HG03432 (cell line): ENCODE results near the gene ADAMTS5.

ENCODE experiments used
- ATAC-seq: cut with Tn5 transposase; IDR thresholded peaks from one replicate; pipeline ENCODE4 v1.9.1; 2021; ENCODE audit warnings: mild to moderate bottlenecking, moderate library complexity; ENCODE audit not compliant: unreplicated experiment

Gene ADAMTS5

GRCh38 chr21:26888931-26889330 lies 78.0 kb downstream of the ADAMTS5 start:
- no peak for ATAC-seq

DNA sequence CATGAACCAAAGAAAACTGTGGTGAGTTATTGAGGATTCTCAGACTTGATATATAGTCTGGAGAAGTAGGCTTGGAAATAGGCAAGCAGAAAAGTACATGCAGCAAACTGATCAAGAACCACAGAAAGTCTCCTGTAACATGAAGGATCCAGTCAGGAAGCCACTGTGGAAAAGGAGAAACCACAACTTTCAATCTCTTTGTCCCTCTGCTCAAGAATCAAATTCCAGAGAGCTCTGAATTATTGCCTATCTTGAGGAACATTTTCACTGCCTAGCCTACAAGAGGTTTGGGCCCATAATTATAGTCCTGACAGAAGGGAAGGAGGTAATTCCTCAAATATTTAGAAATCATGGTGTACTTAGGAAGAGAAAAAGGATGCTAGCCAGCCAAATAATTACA lies 78.6 kb downstream of the ADAMTS5 start:
- no peak for ATAC-seq

- no peak for ATAC-seq
These were observed 79.6 kb downstream of the ADAMTS5 start for GRCh38 chr21:26887251-26887650.

- no peak for ATAC-seq
These were observed 82.5 kb downstream of the ADAMTS5 start for GRCh38 chr21:26884436-26884835.

DNA sequence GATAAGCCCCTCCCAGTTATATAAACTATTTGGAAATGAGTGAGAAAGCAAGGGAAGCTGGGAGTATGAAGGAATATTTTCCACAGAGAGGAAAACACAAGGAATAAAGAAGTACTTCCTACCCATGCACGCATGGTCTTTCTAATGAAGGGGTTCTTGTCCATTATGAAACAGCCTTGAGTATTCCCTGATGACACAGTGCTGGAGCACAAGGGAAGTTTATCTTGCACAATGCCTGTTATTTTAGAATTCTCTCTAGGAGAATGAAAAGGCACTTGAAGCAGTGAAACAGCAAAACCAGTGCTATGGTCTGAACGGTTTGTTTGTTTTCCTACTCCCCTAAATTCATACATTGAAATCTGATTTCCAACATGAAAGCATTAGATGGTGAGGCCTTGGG lies 83.1 kb downstream of the ADAMTS5 start:
- no peak for ATAC-seq

GRCh38 chr21:26881504-26882228 lies 85.2 kb downstream of the ADAMTS5 start:
- ATAC-seq = no peak

DNA sequence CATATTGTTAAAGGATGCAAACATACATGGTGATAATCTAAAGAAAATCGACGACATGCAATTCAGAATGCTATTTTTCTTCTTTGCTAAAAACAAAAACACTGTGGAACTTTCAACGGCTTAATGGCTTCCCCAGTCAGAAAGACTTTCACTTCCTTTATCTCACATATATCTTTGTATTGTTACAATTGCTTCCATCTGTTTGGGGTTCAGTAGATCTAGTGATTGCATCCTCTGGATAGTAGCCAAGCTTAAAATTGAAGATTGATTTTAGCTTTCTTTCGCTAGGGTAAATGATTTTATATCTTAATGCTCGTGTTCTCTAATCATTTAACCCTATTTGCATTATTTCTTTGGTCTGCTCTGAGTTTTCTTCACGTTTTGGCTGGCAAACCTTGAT lies 89.9 kb downstream of the ADAMTS5 start:
- ATAC-seq = no peak

- ATAC-seq = no peak
These were observed 92.5 kb downstream of the ADAMTS5 start for GRCh38 chr21:26874347-26874746.
